HCT116 (cell line): Measurements from ENCODE around the gene ZNF57.
A peak's percentile ranks its signal among the peaks of the same experiment; 100 is the strongest.

Experiments used
- CBX3 ChIP-seq: IDR thresholded peaks from 2 replicates; pipeline ENCODE4 v1.6.1; 2012; ENCODE audit warnings: low read depth
- CEBPB ChIP-seq: IDR thresholded peaks from 2 replicates; pipeline ENCODE4 v1.6.1; 2012; ENCODE audit warnings: low read depth
- CTCF ChIP-seq, 3 experiments: fragments of 200-600 bp in 1 of 3; sonication (generic) in 1 of 3; IDR thresholded peaks in 2 of 3; conservative IDR thresholded peaks in 1 of 3; 2 replicates each; pipeline ENCODE4 v1.5.1; 2012 to 2017; ENCODE audit warnings: low read depth in 2 of 3, low read length in 2 of 3, antibody characterized with exemption in 1 of 3, borderline replicate concordance in 1 of 3, control low read depth in 1 of 3, mild to moderate bottlenecking in 1 of 3, mixed read lengths in 1 of 3, mixed run types in 1 of 3, moderate library complexity in 1 of 3; ENCODE audit not compliant: insufficient read depth in 1 of 3
- EGR1 ChIP-seq: IDR thresholded peaks from 2 replicates; pipeline ENCODE4 v1.6.1; 2012; ENCODE audit warnings: low read depth
- EZH2 ChIP-seq: fragments of 200-600 bp; sonication (generic); IDR thresholded peaks from 2 replicates; pipeline ENCODE4 v1.6.1; 2017; ENCODE audit warnings: antibody characterized with exemption, mixed run types
- FOSL1 ChIP-seq: IDR thresholded peaks from 2 replicates; pipeline ENCODE4 v1.6.1; 2012; ENCODE audit warnings: low read depth
- JUND ChIP-seq: IDR thresholded peaks from 2 replicates; pipeline ENCODE4 v1.6.1; 2012
- POLR2A ChIP-seq: IDR thresholded peaks from 2 replicates; pipeline ENCODE4 v1.7.0; 2011; ENCODE audit warnings: borderline replicate concordance; ENCODE audit not compliant: insufficient read depth, insufficient read length; ENCODE audit errors: extremely low read depth
- RAD21 ChIP-seq: IDR thresholded peaks from 2 replicates; pipeline ENCODE4 v1.6.1; 2012; ENCODE audit warnings: low read depth, mild to moderate bottlenecking
- REST ChIP-seq: IDR thresholded peaks from 2 replicates; pipeline ENCODE4 v1.6.1; 2012; ENCODE audit warnings: low read depth
- ZBTB33 ChIP-seq: IDR thresholded peaks from 2 replicates; pipeline ENCODE4 v1.6.1; 2011; ENCODE audit warnings: mild to moderate bottlenecking, low read length, moderate library complexity; ENCODE audit not compliant: insufficient replicate concordance; ENCODE audit errors: extremely low read depth
- ZNF274 ChIP-seq: fragments of 200-500 bp; sonication (Bioruptor generic); IDR thresholded peaks from 2 replicates; pipeline ENCODE4 v1.6.1; 2014; ENCODE audit warnings: mild to moderate bottlenecking, low read depth, low read length, inconsistent platforms

GRCh38 chr19:2944775-2945574, 44.2 kb downstream of the ZNF57 start, which contains the start of gene ZNF77:
- TF ChIP-seq POLR2A = peak; percentile 59
- TF ChIP-seq CTCF (IDR thresholded peaks at IDR 0.05 in 2 of 3, conservative IDR thresholded peaks at IDR 0.05 in 1 of 3; ENCODE audit: borderline replicate concordance in 1 of 3, insufficient read depth in 1 of 3, low read depth in 2 of 3, low read length in 2 of 3) = no peak
- TF ChIP-seq CBX3 = no peak
- no peak for TF ChIP-seq FOSL1
- no peak for TF ChIP-seq ZNF274
- no peak for TF ChIP-seq REST
- peak; percentile 90 for TF ChIP-seq EGR1
- TF ChIP-seq EZH2 = no peak
- no peak for TF ChIP-seq CEBPB
- TF ChIP-seq JUND = no peak
- no peak for TF ChIP-seq ZBTB33
- no peak for TF ChIP-seq RAD21
